COLO668 (cell line): ENCODE measurements around the gene CAMTA1.
"Not testable (repeated sequence)": the region's sequence is repeated elsewhere in the genome, so short reads cannot be mapped to it uniquely, and the experiment has no call there.

Source experiments
- DNase-seq: peaks from one replicate; lab custom pipeline; 2025; ENCODE audit not compliant: unreplicated experiment; lab: John Stamatoyannopoulos, UW

CAMTA1 gene

GRCh38 chr1:7322912-7323311 lies 537.7 kb downstream of the CAMTA1 start:
- no peak for DNase-seq

DNA sequence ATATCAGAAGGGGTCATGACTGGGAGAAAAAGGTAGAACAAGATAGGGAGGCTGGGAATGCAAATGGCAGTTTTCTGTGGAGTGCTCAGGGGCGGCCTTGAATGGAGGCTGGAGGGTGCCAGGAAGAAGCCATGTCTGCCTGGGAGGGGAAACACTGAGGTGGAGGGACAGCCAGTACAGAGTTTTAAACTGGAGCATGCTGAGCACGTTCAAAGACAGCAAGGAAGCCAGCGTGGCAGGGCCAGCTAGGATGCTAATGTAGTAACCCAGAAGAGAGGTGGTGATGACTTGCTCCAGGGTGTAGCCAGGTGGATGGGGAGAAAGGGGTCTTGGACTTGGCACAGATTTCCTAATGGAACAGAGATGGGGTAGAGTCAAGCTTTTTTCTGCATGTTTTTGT lies 540.0 kb downstream of the CAMTA1 start:
- no peak for DNase-seq

DNA sequence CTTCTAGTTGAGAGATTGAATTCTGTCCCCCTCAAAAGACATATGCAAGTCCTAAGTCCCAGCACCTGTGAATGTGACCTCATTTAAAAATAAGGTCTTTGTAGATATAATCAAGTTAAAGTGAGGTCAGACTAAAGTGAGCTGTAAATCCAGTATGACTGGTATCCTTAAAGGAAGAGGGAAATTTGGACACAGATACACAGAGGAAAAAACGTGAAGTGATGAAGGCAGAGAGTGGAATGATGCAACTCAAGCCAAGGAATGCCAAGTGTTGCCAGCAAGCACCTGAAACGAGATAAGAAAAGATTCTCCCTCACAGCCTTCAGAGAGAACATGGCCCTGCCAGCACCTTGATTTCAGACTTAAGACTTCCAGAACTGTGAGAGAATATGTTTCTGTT lies 541.1 kb downstream of the CAMTA1 start:
- DNase-seq, result no peak

DNA sequence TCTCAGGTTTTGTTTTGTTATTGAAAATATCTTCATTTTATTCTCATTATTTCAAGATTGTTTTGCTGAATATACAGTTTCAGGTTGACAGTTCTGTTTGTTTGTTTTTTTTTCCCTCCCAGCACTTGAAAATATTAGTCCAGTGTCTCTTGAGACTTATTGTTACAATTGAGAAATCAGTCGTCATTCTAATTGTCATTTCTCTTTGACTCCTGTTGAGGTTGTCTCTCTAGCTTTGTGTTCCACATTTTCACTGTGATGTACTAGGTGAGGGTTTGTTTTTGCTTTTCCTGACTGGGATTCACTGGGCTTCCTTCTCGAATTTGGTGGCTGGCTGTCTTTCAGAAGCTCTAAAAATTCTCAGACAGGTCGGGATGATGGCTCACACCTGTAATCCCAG lies 542.6 kb downstream of the CAMTA1 start:
- no peak for DNase-seq

GRCh38 chr1:7329868-7330615 lies 544.8 kb downstream of the CAMTA1 start:
- no peak for DNase-seq

GRCh38 chr1:7330726-7331125 lies 545.5 kb downstream of the CAMTA1 start:
- not testable (repeated sequence) for DNase-seq

DNA sequence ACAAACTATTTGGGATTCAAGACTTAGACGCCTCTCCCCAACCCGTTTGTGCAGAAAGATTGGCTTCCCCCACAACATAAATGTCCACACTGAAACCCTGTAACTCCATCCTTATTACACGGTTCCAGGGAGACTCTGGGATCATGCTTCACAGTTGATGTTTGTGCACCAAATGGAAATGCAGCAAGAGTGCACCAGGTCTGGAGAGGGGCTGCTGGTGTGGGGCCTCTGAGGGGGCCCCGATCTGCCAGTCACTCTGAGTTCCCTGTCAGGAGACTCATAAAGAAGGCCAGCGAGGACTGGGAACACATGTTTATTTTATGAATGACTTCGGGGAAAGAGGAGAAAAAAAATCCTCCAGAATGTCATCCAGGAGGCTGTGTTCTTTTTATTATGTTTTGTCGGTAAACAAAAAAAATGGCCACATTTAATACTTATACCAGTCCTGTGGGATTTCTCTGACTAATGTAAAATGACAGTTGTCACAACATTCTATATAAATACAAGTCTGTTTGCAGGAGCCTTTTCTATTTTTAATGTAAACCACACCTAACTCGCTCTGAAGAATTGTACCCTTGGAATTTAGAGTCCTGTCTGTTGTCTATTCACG lies 546.8 kb downstream of the CAMTA1 start:
- DNase-seq, result no peak

DNA sequence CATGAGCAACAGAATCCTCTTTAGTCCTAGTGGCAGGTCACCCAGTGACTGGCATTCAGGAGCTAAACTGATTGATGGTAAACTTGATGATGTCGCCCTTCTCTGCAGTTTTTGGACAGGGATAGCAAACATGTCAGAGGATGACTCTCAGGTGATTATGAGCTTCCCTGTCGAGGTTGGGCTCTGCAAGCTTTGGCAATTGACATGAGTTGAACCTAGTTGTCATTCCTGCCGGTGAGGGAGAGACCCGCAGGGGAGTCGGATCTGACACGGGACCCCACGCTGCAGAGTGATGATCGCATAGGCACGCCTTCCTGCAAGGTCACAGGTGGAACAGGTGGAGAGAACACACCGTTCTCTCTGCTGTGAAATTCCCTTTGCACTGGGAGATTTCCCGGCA lies 547.8 kb downstream of the CAMTA1 start:
- DNase-seq, result no peak

DNA sequence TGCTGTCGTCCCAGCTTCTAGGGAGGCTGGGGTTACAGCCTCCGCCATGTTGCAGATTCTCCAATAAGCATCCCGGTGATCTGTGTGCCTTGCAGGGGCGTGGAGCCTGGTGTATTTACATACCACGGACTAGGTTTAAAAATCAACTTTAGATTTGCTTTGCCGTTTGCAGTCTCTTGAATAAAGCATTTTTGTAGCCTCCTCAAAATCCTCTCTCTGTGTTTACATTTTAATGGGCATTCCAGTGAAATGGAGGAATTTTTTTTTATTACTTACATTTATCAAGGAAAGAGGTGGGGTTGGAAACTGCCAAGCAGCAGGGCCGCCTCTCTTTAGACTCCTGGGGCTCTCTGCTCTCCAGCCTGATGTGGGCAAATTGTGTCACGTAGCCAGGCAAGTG lies 548.4 kb downstream of the CAMTA1 start:
- DNase-seq, result no peak

GRCh38 chr1:7334475-7335035 lies 549.3 kb downstream of the CAMTA1 start:
- DNase-seq, result peak; percentile 89

GRCh38 chr1:7335224-7335879 lies 550.1 kb downstream of the CAMTA1 start:
- peak; percentile 78 for DNase-seq

- DNase-seq, result no peak
These were observed 553.2 kb downstream of the CAMTA1 start for GRCh38 chr1:7338439-7338838.

DNA sequence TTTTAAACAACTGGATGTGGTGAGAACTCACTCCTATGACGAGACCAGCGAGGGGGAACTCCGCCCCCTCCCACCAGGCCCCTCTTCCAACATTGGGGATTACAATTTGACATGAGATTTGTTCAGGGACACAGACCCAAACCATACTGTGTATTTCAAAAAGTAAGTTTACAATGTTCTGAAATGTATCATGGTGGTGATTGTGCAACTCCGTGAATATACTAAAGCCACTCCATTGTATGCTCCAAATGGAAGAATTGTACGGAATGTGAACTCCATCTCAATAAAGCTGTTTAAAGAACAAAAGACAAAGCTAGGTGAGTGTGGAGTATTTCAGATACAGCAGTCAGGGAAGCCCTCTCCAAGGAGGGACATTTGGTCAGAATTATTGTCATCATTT lies 553.8 kb downstream of the CAMTA1 start:
- no peak for DNase-seq

DNA sequence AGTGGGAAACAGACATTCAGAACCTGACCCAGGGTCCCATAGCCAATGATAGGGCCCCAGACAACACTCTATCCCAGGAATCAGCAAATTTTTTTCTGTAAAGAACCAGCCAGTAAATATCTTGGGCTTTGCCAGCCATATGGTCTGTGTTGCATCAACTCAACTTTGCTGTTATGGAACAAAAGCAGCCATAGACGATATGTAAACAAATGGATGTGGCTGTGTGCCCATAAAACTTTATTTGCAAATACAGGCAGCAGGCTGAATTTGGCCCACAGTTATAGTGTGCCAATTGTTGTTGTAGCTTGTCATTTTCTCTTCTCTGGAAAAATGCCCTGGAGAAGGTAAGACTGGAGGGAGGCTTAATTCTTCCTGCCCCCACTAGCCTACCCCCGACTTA lies 554.7 kb downstream of the CAMTA1 start:
- no peak for DNase-seq

- DNase-seq, result peak; percentile 70
These were observed 556.1 kb downstream of the CAMTA1 start for GRCh38 chr1:7341145-7341905.

GRCh38 chr1:7343882-7344281 lies 558.6 kb downstream of the CAMTA1 start:
- no peak for DNase-seq

GRCh38 chr1:7344299-7344698 lies 559.0 kb downstream of the CAMTA1 start:
- no peak for DNase-seq

DNA sequence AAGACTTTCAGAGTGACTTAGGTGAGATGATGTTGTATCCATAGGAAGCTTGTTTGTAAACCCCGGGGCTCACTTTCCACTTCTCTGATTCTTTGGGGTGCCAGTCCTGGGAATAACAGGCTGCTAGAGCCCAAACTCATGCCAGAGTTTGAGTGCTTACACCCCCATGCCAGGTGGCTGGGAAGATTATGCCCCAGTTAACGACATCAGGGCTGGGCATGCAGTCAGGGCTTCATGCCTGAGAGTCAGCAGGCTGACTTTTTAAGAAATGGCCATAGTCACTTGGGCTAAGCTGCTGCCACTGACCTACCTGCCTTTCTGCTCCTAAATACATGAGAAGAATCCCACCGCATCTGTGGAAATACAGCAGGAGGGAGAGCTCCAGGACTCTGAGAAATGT lies 560.3 kb downstream of the CAMTA1 start:
- DNase-seq, result no peak

- no peak for DNase-seq
These were observed 560.9 kb downstream of the CAMTA1 start for GRCh38 chr1:7346070-7346596.

DNA sequence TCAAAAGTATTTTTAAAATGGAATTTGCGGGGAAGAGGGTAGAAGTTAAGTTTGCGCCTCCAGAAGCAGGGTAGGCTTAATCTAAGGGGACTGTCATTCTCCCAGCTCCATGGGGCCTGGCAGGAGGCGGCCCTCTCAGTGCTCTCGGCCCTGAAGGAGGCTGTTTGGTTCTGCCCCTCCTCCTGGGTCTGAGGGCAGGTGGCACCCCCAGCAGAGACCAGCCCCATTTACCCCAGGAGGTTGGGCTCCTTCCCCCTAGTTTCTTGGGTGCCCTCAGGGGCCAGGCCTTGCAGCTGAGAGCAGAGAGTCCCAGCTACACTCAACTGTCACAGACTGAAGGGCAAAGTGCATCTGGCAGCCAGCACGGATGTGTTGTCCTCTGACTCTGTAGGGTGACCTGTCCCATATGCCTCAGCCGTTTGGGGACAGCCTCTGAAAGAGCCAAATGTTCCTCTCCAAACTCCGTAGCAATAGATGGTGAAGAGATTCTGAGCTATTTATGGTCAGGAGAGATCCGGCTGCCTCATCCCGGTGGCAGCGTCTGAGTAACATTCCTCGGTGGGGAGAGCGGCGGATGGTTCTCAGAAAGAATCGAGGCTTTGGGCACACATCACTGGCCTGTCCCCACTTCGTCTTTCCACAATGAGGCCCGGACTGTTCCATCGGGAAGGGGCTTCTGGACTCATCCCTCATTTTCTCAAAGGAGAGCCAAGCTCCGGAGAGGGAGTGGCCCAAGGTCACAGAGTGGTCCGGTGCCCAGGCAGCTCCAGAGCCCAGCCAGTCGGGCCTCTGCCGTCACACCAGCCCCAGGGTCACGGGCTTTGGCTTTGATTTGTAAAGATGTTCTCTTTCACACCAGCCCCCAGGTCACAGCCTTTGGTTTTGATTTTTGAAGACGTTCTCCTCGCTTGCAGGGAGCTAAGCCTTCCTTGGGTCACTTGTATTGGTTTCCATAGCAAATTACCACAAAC lies 561.6 kb downstream of the CAMTA1 start:
- DNase-seq, result no peak
